ENCODE results near the gene OPCML.

DNA sequence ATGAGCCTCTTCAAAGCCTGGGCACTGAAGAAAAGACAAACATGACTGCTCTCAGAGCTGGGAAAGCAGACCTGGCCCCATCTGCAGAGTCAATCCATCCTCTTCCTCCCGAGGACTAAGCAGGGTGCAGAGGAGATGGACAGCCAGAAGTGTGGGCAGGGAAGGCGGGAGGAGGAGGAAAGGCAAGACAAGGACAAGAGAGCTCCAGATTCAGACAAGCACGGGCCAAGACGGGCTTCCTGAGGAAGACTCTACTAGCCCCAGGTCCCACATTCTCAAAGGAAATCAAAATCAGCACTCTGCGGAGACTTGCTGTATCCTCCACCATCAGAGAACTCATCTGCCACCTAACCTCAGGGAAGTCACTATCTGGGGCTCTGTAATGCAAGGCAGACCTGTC lies 28.5 kb downstream of the OPCML start:
- TF ChIP-seq, protein P1, sequence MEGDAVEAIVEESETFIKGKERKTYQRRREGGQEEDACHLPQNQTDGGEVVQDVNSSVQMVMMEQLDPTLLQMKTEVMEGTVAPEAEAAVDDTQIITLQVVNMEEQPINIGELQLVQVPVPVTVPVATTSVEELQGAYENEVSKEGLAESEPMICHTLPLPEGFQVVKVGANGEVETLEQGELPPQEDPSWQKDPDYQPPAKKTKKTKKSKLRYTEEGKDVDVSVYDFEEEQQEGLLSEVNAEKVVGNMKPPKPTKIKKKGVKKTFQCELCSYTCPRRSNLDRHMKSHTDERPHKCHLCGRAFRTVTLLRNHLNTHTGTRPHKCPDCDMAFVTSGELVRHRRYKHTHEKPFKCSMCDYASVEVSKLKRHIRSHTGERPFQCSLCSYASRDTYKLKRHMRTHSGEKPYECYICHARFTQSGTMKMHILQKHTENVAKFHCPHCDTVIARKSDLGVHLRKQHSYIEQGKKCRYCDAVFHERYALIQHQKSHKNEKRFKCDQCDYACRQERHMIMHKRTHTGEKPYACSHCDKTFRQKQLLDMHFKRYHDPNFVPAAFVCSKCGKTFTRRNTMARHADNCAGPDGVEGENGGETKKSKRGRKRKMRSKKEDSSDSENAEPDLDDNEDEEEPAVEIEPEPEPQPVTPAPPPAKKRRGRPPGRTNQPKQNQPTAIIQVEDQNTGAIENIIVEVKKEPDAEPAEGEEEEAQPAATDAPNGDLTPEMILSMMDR (IDR thresholded peaks at IDR 0.05) = no peak
- no peak for TF ChIP-seq POLR2A (IDR thresholded peaks at IDR 0.05)
